IMR-90 (cell line): ENCODE measurements around the gene GTF2H3. TPM values are rescaled to one million over a fixed set of nuclear protein-coding genes. Genes with fewer than 3 reads are reported as not detected.

ENCODE experiments used
- ATAC-seq: fragments of 200-7000 bp; cut with Tn5 transposase; 2 replicates; pipeline ENCODE4 v1.9.1; 2020; ENCODE audit warnings: low read depth, mild to moderate bottlenecking, moderate library complexity
- BruUV-seq: library from RNA; stranded (reverse); fragments of 400-500 nt; replicated peaks from 2 replicates; lab custom pipeline; 2021; lab: Mats Ljungman, UMichigan
- CTCF ChIA-PET: fragments of 300-600 bp; formaldehyde crosslinking; extraction: SDS; loops from one replicate; lab custom pipeline; 2021; ENCODE audit warnings: antibody characterized with exemption; lab: Yijun Ruan, JAX
- POLR2A ChIA-PET: fragments of 300-600 bp; sonication (Branson Sonifier 250); formaldehyde crosslinking; loops from one replicate; lab custom pipeline; 2022; ENCODE audit warnings: antibody characterized with exemption; ENCODE audit not compliant: unreplicated experiment; lab: Charles Lee
- DNase-seq: peaks from one replicate; pipeline ENCODE4 v3.0.0; 2013
- H2AFZ ChIP-seq: replicated peaks from 2 replicates; pipeline ENCODE3; 2013; ENCODE audit warnings: low read length, mild to moderate bottlenecking; ENCODE audit not compliant: poor library complexity
- H2AK5ac ChIP-seq: 2 replicates; pipeline ENCODE4 v1.6.1; 2013; ENCODE audit warnings: low read depth, low read length, inconsistent platforms
- H2AK9ac ChIP-seq: replicated peaks from 2 replicates; pipeline ENCODE3; 2013; ENCODE audit warnings: mild to moderate bottlenecking, low read depth, low read length, moderate library complexity; ENCODE audit not compliant: poor library complexity
- H2BK120ac ChIP-seq: 2 replicates; pipeline ENCODE4 v1.6.1; 2013; ENCODE audit warnings: low read depth, low read length, inconsistent platforms
- H2BK15ac ChIP-seq: 3 replicates; pipeline ENCODE4 v1.6.1; 2013; ENCODE audit warnings: low read depth, low read length, inconsistent platforms
- H2BK20ac ChIP-seq: 2 replicates; pipeline ENCODE4 v1.6.1; 2013; ENCODE audit warnings: low read depth, mild to moderate bottlenecking, inconsistent platforms, low read length, moderate library complexity
- H2BK5ac ChIP-seq: 2 replicates; pipeline ENCODE4 v1.6.1; 2013; ENCODE audit warnings: mild to moderate bottlenecking, low read depth, low read length, inconsistent platforms; ENCODE audit not compliant: poor library complexity, severe bottlenecking
- H3K14ac ChIP-seq: replicated peaks from 2 replicates; pipeline ENCODE4 v1.6.1; 2013; ENCODE audit warnings: low read depth, low read length, inconsistent platforms
- H3K18ac ChIP-seq: 2 replicates; pipeline ENCODE4 v1.6.1; 2013; ENCODE audit warnings: low read depth, low read length, control low read depth
- H3K23ac ChIP-seq: 2 replicates; pipeline ENCODE4 v1.6.1; 2013; ENCODE audit warnings: low read depth, low read length, inconsistent platforms
- H3K27ac ChIP-seq: 2 replicates; pipeline ENCODE4 v1.5.1; 2013; ENCODE audit warnings: mild to moderate bottlenecking, control low read depth, low read length; ENCODE audit not compliant: insufficient read depth
- H3K27me3 ChIP-seq: 2 replicates; pipeline ENCODE4 v1.6.1; 2013; ENCODE audit warnings: low read length; ENCODE audit not compliant: control insufficient read depth, insufficient read depth
- H3K36me3 ChIP-seq: 2 replicates; pipeline ENCODE4 v1.6.1; 2013; ENCODE audit warnings: low read length, mixed read lengths; ENCODE audit not compliant: control insufficient read depth, insufficient read depth
- H3K4ac ChIP-seq: 2 replicates; pipeline ENCODE4 v1.6.1; 2013; ENCODE audit warnings: low read depth, low read length, inconsistent platforms
- H3K4me1 ChIP-seq: 2 replicates; pipeline ENCODE4 v1.6.1; 2013; ENCODE audit warnings: low read length, mixed read lengths; ENCODE audit not compliant: control insufficient read depth, insufficient read depth
- H3K4me2 ChIP-seq: 2 replicates; pipeline ENCODE4 v1.6.1; 2013; ENCODE audit warnings: low read depth, mild to moderate bottlenecking, control low read depth, low read length, moderate library complexity
- H3K4me3 ChIP-seq: 2 replicates; pipeline ENCODE4 v1.5.1; 2013; ENCODE audit warnings: low read depth, mild to moderate bottlenecking, control low read depth, low read length, moderate library complexity; ENCODE audit not compliant: insufficient read depth
- H3K56ac ChIP-seq: 2 replicates; pipeline ENCODE4 v1.6.1; 2013; ENCODE audit warnings: low read length, inconsistent platforms; ENCODE audit not compliant: insufficient read depth; ENCODE audit errors: extremely low read depth
- H3K79me1 ChIP-seq, 2 experiments: 2 replicates each; pipeline ENCODE4 v1.6.1; 2013; ENCODE audit warnings: low read length in 2 of 2, inconsistent platforms in 1 of 2, low read depth in 1 of 2
- H3K9ac ChIP-seq: 2 replicates; pipeline ENCODE4 v1.6.1; 2013; ENCODE audit warnings: low read depth, low read length, control low read depth
- H3K9me1 ChIP-seq: 2 replicates; pipeline ENCODE4 v1.6.1; 2013; ENCODE audit warnings: low read length, inconsistent platforms; ENCODE audit not compliant: insufficient read depth
- H3K9me3 ChIP-seq: 2 replicates; pipeline ENCODE4 v1.6.1; 2013; ENCODE audit warnings: low read length; ENCODE audit not compliant: control insufficient read depth, insufficient read depth
- H4K20me1 ChIP-seq: 2 replicates; pipeline ENCODE4 v1.6.1; 2013; ENCODE audit warnings: low read length, inconsistent platforms; ENCODE audit not compliant: insufficient read depth
- H4K5ac ChIP-seq: 2 replicates; pipeline ENCODE4 v1.6.1; 2013; ENCODE audit warnings: mild to moderate bottlenecking, low read depth, low read length, control low read depth
- H4K8ac ChIP-seq, 2 experiments: 2 replicates each; pipeline ENCODE4 v1.6.1; 2013; ENCODE audit warnings: low read depth in 2 of 2, low read length in 2 of 2, control low read depth in 1 of 2, inconsistent platforms in 1 of 2
- H4K91ac ChIP-seq: 2 replicates; pipeline ENCODE4 v1.6.1; 2013; ENCODE audit warnings: low read depth, low read length, inconsistent platforms; ENCODE audit not compliant: insufficient read depth
- NFE2L2 ChIP-seq: fragments of 150-350 bp; IDR thresholded peaks from 2 replicates; pipeline ENCODE4 v1.6.1; 2016; ENCODE audit warnings: low read depth, mild to moderate bottlenecking, low read length
- POLR2A ChIP-seq: IDR thresholded peaks from 2 replicates; pipeline ENCODE4 v1.6.1; 2012; ENCODE audit warnings: mild to moderate bottlenecking, low read depth, low read length
- RAD21 ChIP-seq: IDR thresholded peaks from 2 replicates; pipeline ENCODE4 v1.6.1; 2012; ENCODE audit warnings: low read length, improper control_type of control experiment
- SMC3 ChIP-seq: fragments of 150-350 bp; IDR thresholded peaks from 2 replicates; pipeline ENCODE4 v1.6.1; 2016; ENCODE audit warnings: low read depth, mild to moderate bottlenecking, antibody characterized with exemption, low read length, moderate library complexity
- WGBS, 2 experiments: methylation state at CpG; one replicate each; pipeline versions ENCODE4 v1.1.5 to v1.1.7; 2013; ENCODE audit warnings: missing lambda C conversion rate in 2 of 2; ENCODE audit not compliant: insufficient read length in 1 of 2; ENCODE audit errors: extremely low coverage in 2 of 2; 5-methylcytosine and 5-hydroxymethylcytosine counted together
- dilution Hi-C: fragments of 300-500 bp; cut with HindIII; formaldehyde crosslinking; loops from one replicate; pipeline ENCODE4 v1.14.3; 2018; ENCODE audit warnings: low sequenced_read_pairs; ENCODE audit not compliant: unreplicated experiment
- in situ Hi-C: fragments of 300-500 bp; cut with MboI; formaldehyde crosslinking; loops from 3 replicates; pipeline ENCODE4 v1.14.3; 2019; ENCODE audit warnings: low sequenced_read_pairs, inconsistent platforms, mixed read lengths
- intact Hi-C: fragments of 100-400 bp; cut with micrococcal nuclease; formaldehyde crosslinking; loops from 2 replicates; pipeline ENCODE4 v1.10.0; 2022
- polyA plus RNA-seq, 3 experiments: library from polyadenylated mRNA; depleted of rRNA; stranded (reverse); fragments of >200 nt; gene quantifications; 2 replicates each; pipeline ENCODE4 v1.2.3, GENCODE V29; 2012; ENCODE audit warnings: low replicate concordance in 1 of 3
- total RNA-seq: library from RNA; depleted of rRNA; stranded (reverse); fragments of >200 nt; gene quantifications from 2 replicates; pipeline ENCODE4 v1.2.3, GENCODE V29; 2012
- TF ChIP-seq, protein P1 (sequence below): fragments of 150-350 bp; IDR thresholded peaks from 2 replicates; pipeline ENCODE4 v1.6.1; 2016; ENCODE audit warnings: low read depth, mild to moderate bottlenecking, low read length, moderate library complexity, borderline replicate concordance

The GTF2H3 gene
- total and polyA plus RNA-seq, 2 of the 4 experiments (the other 2 are of a cell fraction), result 22.2 to 80.3 TPM

DNA sequence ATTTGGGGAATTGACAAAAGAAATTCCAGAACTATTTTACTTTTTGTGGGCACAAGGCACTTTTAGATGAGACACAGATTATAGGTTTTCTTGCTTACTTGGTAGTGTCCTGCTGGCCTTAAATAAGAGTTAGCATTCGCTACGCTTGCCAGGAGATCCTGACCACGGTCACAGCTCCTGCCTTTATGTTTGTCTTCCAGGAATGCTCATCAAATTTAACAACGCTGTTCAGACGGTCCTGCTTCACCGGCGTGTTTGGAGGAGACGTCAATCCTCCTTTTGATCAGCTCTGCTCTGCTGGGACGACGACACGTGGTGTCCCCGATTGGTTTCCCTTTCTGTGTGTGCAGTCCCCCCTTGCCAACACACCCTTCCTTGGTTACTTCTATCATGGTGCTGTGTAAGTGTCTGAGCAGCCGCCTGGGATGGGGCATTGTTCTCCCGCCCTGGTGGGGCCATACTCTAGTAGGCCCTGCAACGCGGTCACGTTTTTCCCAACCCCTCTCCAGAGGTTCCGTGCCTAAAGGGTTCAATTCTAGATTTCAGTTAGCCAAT, 53.1 kb downstream of the GTF2H3 start:
- no peak overlapping the region for H4K8ac ChIP-seq
- no peak overlapping the region for H3K4ac ChIP-seq
- no peak overlapping the region for H2BK120ac ChIP-seq
- H3K9me1 ChIP-seq, result no peaks in the 10 kb centered on the region; the same call in 1 of the 2 replicates
- no peak overlapping the region for H4K5ac ChIP-seq
- H3K36me3 ChIP-seq, result peaks cover 11% of the 10 kb centered on the region
- no peak overlapping the region for H3K9ac ChIP-seq
- no peaks in the 10 kb centered on the region for H3K4me1 ChIP-seq
- H3K79me1 ChIP-seq, result no peaks in the 10 kb centered on the region
- no peak overlapping the region for H2BK15ac ChIP-seq
- H3K27me3 ChIP-seq, result no peaks in the 10 kb centered on the region
- H2AK9ac ChIP-seq, result no peak overlapping the region
- H2AK5ac ChIP-seq, result no peak overlapping the region
- H3K56ac ChIP-seq, result no peak overlapping the region
- in situ Hi-C loops (no loop called here), dilution Hi-C loops (no loop called here), intact Hi-C loops (no loop called here)
- H3K9me3 ChIP-seq, result no peaks in the 10 kb centered on the region
- no peak overlapping the region for H3K4me3 ChIP-seq
- no TSS peak for BruUV-seq
- H2AFZ ChIP-seq, result no peak overlapping the region
- no peak overlapping the region for H2BK20ac ChIP-seq
- ATAC-seq (no peak), DNase-seq (no peak)
- 96% methylated on average over 5 of the region's 18 CpGs; no CpG with 5 or more reads in 1 of the 2 experiments for WGBS, 2 experiments
- H3K23ac ChIP-seq, result no peak overlapping the region
- ChIA-PET CTCF (no interaction called here), POLR2A (interaction anchor here (0.7 kb wide), 1 partner anchor 41 kb away, joined by 4 read pairs; no protein-coding TSS in a partner anchor)
- H3K4me2 ChIP-seq, result no peak overlapping the region
- H2BK5ac ChIP-seq, result no peak overlapping the region
- H3K18ac ChIP-seq, result no peak overlapping the region
- no peak overlapping the region for H3K27ac ChIP-seq
- TF ChIP-seq RAD21 (no peak), SMC3 (no peak), POLR2A (no peak), NFE2L2 (no peak)
- TF ChIP-seq, protein P1, sequence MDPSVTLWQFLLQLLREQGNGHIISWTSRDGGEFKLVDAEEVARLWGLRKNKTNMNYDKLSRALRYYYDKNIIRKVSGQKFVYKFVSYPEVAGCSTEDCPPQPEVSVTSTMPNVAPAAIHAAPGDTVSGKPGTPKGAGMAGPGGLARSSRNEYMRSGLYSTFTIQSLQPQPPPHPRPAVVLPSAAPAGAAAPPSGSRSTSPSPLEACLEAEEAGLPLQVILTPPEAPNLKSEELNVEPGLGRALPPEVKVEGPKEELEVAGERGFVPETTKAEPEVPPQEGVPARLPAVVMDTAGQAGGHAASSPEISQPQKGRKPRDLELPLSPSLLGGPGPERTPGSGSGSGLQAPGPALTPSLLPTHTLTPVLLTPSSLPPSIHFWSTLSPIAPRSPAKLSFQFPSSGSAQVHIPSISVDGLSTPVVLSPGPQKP, result no peak
- H4K20me1 ChIP-seq, result no peaks in the 10 kb centered on the region
- H4K91ac ChIP-seq, result no peak overlapping the region
- H3K14ac ChIP-seq, result no peak overlapping the region
